A549 (cell line): ENCODE results near the gene COPB2. TPM values are rescaled to one million over a fixed set of nuclear protein-coding genes. Genes with fewer than 3 reads are reported as not detected.

Experiments used
- ATAC-seq, 2 experiments: fragments of 200-7000 bp in 1 of 2; fragments of >200 bp in 1 of 2; cut with Nextera tagmentation in 1 of 2; cut with Tn5 transposase in 1 of 2; 3 replicates each; pipeline versions ENCODE4 v1.8.0 to v1.9.1; 2018 to 2020; ENCODE audit warnings: mild to moderate bottlenecking in 1 of 2, moderate library complexity in 1 of 2
- CTCF ChIA-PET: fragments of 300-600 bp; sonication (Branson Sonifier 250); formaldehyde crosslinking; extraction: SDS; loops from one replicate; lab custom pipeline; 2021; ENCODE audit warnings: antibody characterized with exemption, inconsistent platforms; lab: Yijun Ruan, JAX
- POLR2A ChIA-PET: fragments of 350-600 bp; formaldehyde crosslinking; extraction: SDS; loops from one replicate; lab custom pipeline; 2021; ENCODE audit warnings: antibody characterized with exemption, inconsistent platforms; lab: Yijun Ruan, JAX
- DNase-seq, 2 experiments: peaks; one replicate each; pipeline versions ENCODE4 v3.0.0 to v3.0.0-alpha.2; 2011 to 2016; ENCODE audit warnings: low read depth in 1 of 2, low spot score in 1 of 2
- FAIRE-seq: peaks from 2 replicates; lab custom pipeline; 2011; peaks lifted over from hg19 to GRCh38; lab: Jason Lieb, UNC
- H3K27ac ChIP-seq, 2 experiments: fragments of >200 bp; sonication (Bioruptor Twin); formaldehyde crosslinking; 3 replicates each; pipeline ENCODE4 v1.5.1; 2016 to 2017
- H3K4me1 ChIP-seq: fragments of >200 bp; sonication (Bioruptor Twin); formaldehyde crosslinking; 3 replicates; pipeline ENCODE4 v1.6.1; 2016
- H3K4me2 ChIP-seq: fragments of >200 bp; sonication (Bioruptor Twin); formaldehyde crosslinking; 3 replicates; pipeline ENCODE4 v1.6.1; 2016
- H3K4me3 ChIP-seq: fragments of >200 bp; sonication (Bioruptor Twin); formaldehyde crosslinking; 3 replicates; pipeline ENCODE4 v1.5.1; 2016
- H3K9me3 ChIP-seq: fragments of >200 bp; sonication (Bioruptor Twin); formaldehyde crosslinking; 3 replicates; pipeline ENCODE4 v1.6.1; 2016
- BHLHE40 ChIP-seq: IDR thresholded peaks from 2 replicates; pipeline ENCODE4 v1.6.1; 2012; ENCODE audit warnings: low read depth, low read length, inconsistent platforms
- CTCF ChIP-seq: fragments of >200 bp; sonication (Bioruptor Twin); formaldehyde crosslinking; IDR thresholded peaks from 3 replicates; pipeline ENCODE4 v1.5.1; 2016
- EHF ChIP-seq: fragments of 250-450 bp; sonication (Bioruptor Pico); IDR thresholded peaks from 2 replicates; pipeline ENCODE4 v1.5.0; 2020; ENCODE audit warnings: mild to moderate bottlenecking
- EHMT2 ChIP-seq: fragments of 200-600 bp; sonication (generic); IDR thresholded peaks from 2 replicates; pipeline ENCODE4 v1.6.1; 2016; ENCODE audit warnings: antibody characterized with exemption, low read depth, mild to moderate bottlenecking, moderate library complexity
- HES2 ChIP-seq: fragments of >200 bp; sonication (Bioruptor Twin); formaldehyde crosslinking; IDR thresholded peaks from 2 replicates; pipeline ENCODE4 v1.6.1; 2016
- HEYL ChIP-seq: fragments of 250-450 bp; sonication (Bioruptor Pico); IDR thresholded peaks from 2 replicates; pipeline ENCODE4 v1.8.0; 2021; ENCODE audit warnings: mild to moderate bottlenecking, moderate library complexity
- HOXB5 ChIP-seq: fragments of 250-450 bp; sonication (Bioruptor Pico); IDR thresholded peaks from 2 replicates; pipeline ENCODE4 v1.5.0; 2020; ENCODE audit warnings: mild to moderate bottlenecking, moderate library complexity
- KDM1A ChIP-seq: fragments of 200-600 bp; sonication (generic); IDR thresholded peaks from 2 replicates; pipeline ENCODE4 v1.6.1; 2016; ENCODE audit warnings: low read depth, mild to moderate bottlenecking
- NPAS2 ChIP-seq: fragments of 250-450 bp; sonication (Bioruptor Pico); IDR thresholded peaks from 2 replicates; pipeline ENCODE4 v1.8.0; 2022; ENCODE audit warnings: mild to moderate bottlenecking, moderate library complexity, borderline replicate concordance
- NR3C1 ChIP-seq: fragments of >200 bp; sonication (Bioruptor Twin); formaldehyde crosslinking; IDR thresholded peaks from 3 replicates; pipeline ENCODE4 v1.6.1; 2017
- PHF8 ChIP-seq: fragments of 200-600 bp; sonication (generic); IDR thresholded peaks from 2 replicates; pipeline ENCODE4 v1.6.1; 2016; ENCODE audit warnings: low read depth, mild to moderate bottlenecking, antibody characterized with exemption, moderate library complexity, borderline replicate concordance
- POLR2A ChIP-seq: IDR thresholded peaks from 2 replicates; pipeline ENCODE4 v1.6.1; 2012; ENCODE audit warnings: mild to moderate bottlenecking, low read length
- RARB ChIP-seq: fragments of 250-450 bp; sonication (Bioruptor Pico); IDR thresholded peaks from 2 replicates; pipeline ENCODE4 v1.8.0; 2021; ENCODE audit warnings: mild to moderate bottlenecking, moderate library complexity
- SMC3 ChIP-seq: fragments of >200 bp; sonication (Bioruptor Twin); formaldehyde crosslinking; IDR thresholded peaks from 3 replicates; pipeline ENCODE4 v1.6.1; 2018; ENCODE audit warnings: inconsistent platforms
- USF2 ChIP-seq: fragments of 450-650 bp; IDR thresholded peaks from 2 replicates; pipeline ENCODE4 v1.6.1; 2014; ENCODE audit warnings: antibody characterized with exemption
- ZFP36 ChIP-seq: fragments of 450-650 bp; IDR thresholded peaks from 2 replicates; pipeline ENCODE4 v1.6.1; 2014; ENCODE audit warnings: borderline replicate concordance; ENCODE audit not compliant: partially characterized antibody
- WGBS: methylation state at CpG from one replicate; pipeline ENCODE4 v1.1.6; 2017; ENCODE audit errors: missing lambda C conversion rate; 5-methylcytosine and 5-hydroxymethylcytosine counted together
- polyA plus RNA-seq, 4 experiments: library from polyadenylated mRNA; depleted of rRNA in 3 of 4; stranded (reverse); fragments of >200 nt; fragmentation: RNase III in 1 of 4; extraction: RNeasy Plus Mini Kit Qiagen cat#74134 plus additional on column Dnase treatment in 1 of 4; gene quantifications; 2 replicates in 3 of 4; 3 replicates in 1 of 4; pipeline ENCODE4 v1.2.3, GENCODE V29; 2011 to 2017
- TF ChIP-seq, protein P1 (sequence below): fragments of 250-450 bp; sonication (Bioruptor Pico); IDR thresholded peaks from 2 replicates; pipeline ENCODE4 v1.5.0; 2020; ENCODE audit warnings: low read depth, mild to moderate bottlenecking, moderate library complexity
- TF ChIP-seq, protein P2 (sequence below): fragments of 250-450 bp; sonication (Bioruptor Pico); IDR thresholded peaks from 2 replicates; pipeline ENCODE4 v1.5.0; 2021; ENCODE audit warnings: mild to moderate bottlenecking, moderate library complexity, borderline replicate concordance
- TF ChIP-seq, protein P3 (sequence below): IDR thresholded peaks from 2 replicates; pipeline ENCODE4 v1.6.1; 2012

COPB2 gene
- polyA plus RNA-seq, 2 of the 4 experiments (the other 2 are of a cell fraction) = 109 to 124 TPM

GRCh38 chr3:139418144-139418543 is 28.7 kb upstream of the COPB2 start:
- no peak for FAIRE-seq
- ChIA-PET CTCF (no interaction called here), POLR2A (no interaction called here)
- no peak for DNase-seq
- Histone ChIP-seq H3K9me3 (peaks cover 7% of the 10 kb centered on the region; the same call in 1 of the 3 replicates), H3K4me1 (no peaks in the 10 kb centered on the region), H3K27ac (no peak overlapping the region), H3K4me3 (no peak overlapping the region), H3K4me2 (no peak overlapping the region)
- no peak for ATAC-seq
- TF ChIP-seq NPAS2 (CRISPR knock-in tag) = no peak
- TF ChIP-seq RARB (CRISPR knock-in tag) = no peak
- no peak for TF ChIP-seq SMC3
- TF ChIP-seq CTCF = no peak
- no peak for TF ChIP-seq HEYL
- no peak for TF ChIP-seq EHMT2
- TF ChIP-seq ZFP36 = no peak
- no peak for TF ChIP-seq HES2
- TF ChIP-seq, protein P1, sequence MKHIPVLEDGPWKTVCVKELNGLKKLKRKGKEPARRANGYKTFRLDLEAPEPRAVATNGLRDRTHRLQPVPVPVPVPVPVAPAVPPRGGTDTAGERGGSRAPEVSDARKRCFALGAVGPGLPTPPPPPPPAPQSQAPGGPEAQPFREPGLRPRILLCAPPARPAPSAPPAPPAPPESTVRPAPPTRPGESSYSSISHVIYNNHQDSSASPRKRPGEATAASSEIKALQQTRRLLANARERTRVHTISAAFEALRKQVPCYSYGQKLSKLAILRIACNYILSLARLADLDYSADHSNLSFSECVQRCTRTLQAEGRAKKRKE (CRISPR knock-in tag) = no peak
- no peak for TF ChIP-seq NR3C1
- no peak for TF ChIP-seq POLR2A
- WGBS = 51% methylated on average over 2 of the region's 2 CpGs

DNA sequence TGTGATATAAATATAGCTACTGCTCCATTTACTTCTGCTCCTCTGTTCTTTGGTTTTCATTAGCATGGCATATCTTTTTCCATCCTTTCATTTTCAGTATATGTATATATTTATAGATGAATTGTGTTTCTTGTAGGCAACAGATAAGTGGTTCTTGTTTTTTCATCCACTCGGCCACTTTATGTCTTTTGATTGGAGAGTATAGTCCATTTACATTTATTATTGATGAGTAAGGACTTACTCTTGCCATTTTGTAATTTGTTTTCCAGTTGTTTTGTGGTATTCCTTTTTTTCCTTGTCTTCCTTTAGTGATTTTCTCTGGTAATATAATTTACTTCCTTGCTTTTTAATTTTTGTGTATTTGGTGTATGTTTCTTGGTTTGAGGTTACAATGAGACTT is 26.8 kb upstream of the COPB2 start:
- ChIA-PET POLR2A (no interaction called here), CTCF (no interaction called here)
- FAIRE-seq = no peak
- Histone ChIP-seq H3K4me3 (no peak overlapping the region), H3K4me2 (no peak overlapping the region), H3K9me3 (peaks cover 11% of the 10 kb centered on the region; the same call in 1 of the 3 replicates), H3K27ac (no peak overlapping the region), H3K4me1 (no peaks in the 10 kb centered on the region)
- ATAC-seq = no peak
- no peak for TF ChIP-seq KDM1A
- TF ChIP-seq BHLHE40 = no peak
- TF ChIP-seq, protein P2, sequence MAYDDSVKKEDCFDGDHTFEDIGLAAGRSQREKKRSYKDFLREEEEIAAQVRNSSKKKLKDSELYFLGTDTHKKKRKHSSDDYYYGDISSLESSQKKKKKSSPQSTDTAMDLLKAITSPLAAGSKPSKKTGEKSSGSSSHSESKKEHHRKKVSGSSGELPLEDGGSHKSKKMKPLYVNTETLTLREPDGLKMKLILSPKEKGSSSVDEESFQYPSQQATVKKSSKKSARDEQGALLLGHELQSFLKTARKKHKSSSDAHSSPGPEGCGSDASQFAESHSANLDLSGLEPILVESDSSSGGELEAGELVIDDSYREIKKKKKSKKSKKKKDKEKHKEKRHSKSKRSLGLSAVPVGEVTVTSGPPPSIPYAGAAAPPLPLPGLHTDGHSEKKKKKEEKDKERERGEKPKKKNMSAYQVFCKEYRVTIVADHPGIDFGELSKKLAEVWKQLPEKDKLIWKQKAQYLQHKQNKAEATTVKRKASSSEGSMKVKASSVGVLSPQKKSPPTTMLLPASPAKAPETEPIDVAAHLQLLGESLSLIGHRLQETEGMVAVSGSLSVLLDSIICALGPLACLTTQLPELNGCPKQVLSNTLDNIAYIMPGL (CRISPR knock-in tag) = no peak
- no peak for TF ChIP-seq HOXB5 (CRISPR knock-in tag)
- no peak for TF ChIP-seq USF2
- TF ChIP-seq EHF (CRISPR knock-in tag) = no peak
- TF ChIP-seq PHF8 = no peak
- TF ChIP-seq, protein P3, sequence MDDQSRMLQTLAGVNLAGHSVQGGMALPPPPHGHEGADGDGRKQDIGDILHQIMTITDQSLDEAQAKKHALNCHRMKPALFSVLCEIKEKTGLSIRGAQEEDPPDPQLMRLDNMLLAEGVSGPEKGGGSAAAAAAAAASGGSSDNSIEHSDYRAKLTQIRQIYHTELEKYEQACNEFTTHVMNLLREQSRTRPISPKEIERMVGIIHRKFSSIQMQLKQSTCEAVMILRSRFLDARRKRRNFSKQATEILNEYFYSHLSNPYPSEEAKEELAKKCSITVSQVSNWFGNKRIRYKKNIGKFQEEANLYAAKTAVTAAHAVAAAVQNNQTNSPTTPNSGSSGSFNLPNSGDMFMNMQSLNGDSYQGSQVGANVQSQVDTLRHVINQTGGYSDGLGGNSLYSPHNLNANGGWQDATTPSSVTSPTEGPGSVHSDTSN = no peak
- no peak for DNase-seq
- WGBS = 53% methylated on average over 1 of the region's 1 CpG
